Measurements from ENCODE around the gene DCLRE1C. TPM values are rescaled to one million over a fixed set of nuclear protein-coding genes. Genes with fewer than 3 reads are reported as not detected.
A peak's percentile ranks its signal among the peaks of the same experiment; 100 is the strongest.

DCLRE1C gene
- total and polyA plus RNA-seq, 2 donors (not counting 1 experiment from before 2014, with no cell fraction given) = 24.0 to 61.8 TPM

GRCh38 chr10:14953424-14954000 lies 384 bp downstream of the DCLRE1C start:
- Histone ChIP-seq H3K4me1 (ENCODE audit: control insufficient read depth in 2 of 2, insufficient read depth in 2 of 2, low read length in 2 of 2) (peaks cover 40 to 57% of the 10 kb centered on the region in 2 donors), H3K79me2 (ENCODE audit: control insufficient read depth, insufficient read depth, low read length) (peaks cover 51% of the 10 kb centered on the region), H3K36me3 (replicated peaks in 1 of 2; ENCODE audit: control extremely low read depth in 1 of 2, control insufficient read depth in 1 of 2, extremely low read depth in 1 of 2, insufficient read depth in 2 of 2, low read length in 1 of 2) (peaks cover 0 to 20% of the 10 kb centered on the region in 2 experiments), H3K27me3 (replicated peaks in 1 of 4; ENCODE audit: control extremely low read depth in 1 of 4, control insufficient read depth in 3 of 4, insufficient read depth in 4 of 4, low read length in 3 of 4) (no peaks in the 10 kb centered on the region), H3K4me2 (replicated peaks; ENCODE audit: low read depth, low read length, poor library complexity, severe bottlenecking) (peak overlapping the region; percentile 86), H3K4me3 (ENCODE audit: control extremely low read depth in 1 of 5, extremely low read depth in 1 of 5, insufficient read depth in 1 of 5, low read depth in 2 of 5, low read length in 4 of 5) (peak overlapping the region; percentile 74 to 89 (median 77)), H3K9me3 (ENCODE audit: control extremely low read depth in 1 of 3, control insufficient read depth in 2 of 3, insufficient read depth in 1 of 3, low read length in 2 of 3) (no peaks in the 10 kb centered on the region), H4K20me1 (ENCODE audit: control insufficient read depth, insufficient read depth, low read length, poor library complexity, severe bottlenecking) (peaks cover 28% of the 10 kb centered on the region), H2AFZ (ENCODE audit: insufficient read depth, low read depth, low read length, poor library complexity, severe bottlenecking) (peak overlapping the region; percentile 73), H3K27ac (ENCODE audit: low read length in 2 of 2) (peak overlapping the region; percentile 87 to 89), H3K9ac (ENCODE audit: low read length) (peak overlapping the region; percentile 70)
- intact Hi-C loops (cut with micrococcal nuclease) = loop anchor here (2.0 to 5.0 kb wide), 4 partner anchors 27 to 345 kb away; no protein-coding TSS in a partner anchor
- no peaks in the 10 kb centered on the region for H3K27me3 Mint-ChIP-seq
- ChIA-PET CTCF (interaction anchor here (0.6 to 1.6 kb wide), 8 partner anchors 18 to 455 kb away, joined by 3 to 5 read pairs (median 3); no protein-coding TSS in a partner anchor), POLR2A (interaction anchor here (0.6 to 2.0 kb wide), 5 partner anchors 9 to 116 kb away, joined by 3 to 9 read pairs (median 6); partner anchors contain the start of genes CDNF, HSPA14, MSANTD7 and SUV39H2)
- WGBS (ENCODE audit: insufficient coverage) = 0% methylated on average over 32 of the region's 32 CpGs
- no peak for DNase-seq
- peak; percentile 22 for ATAC-seq (ENCODE audit: low read depth)
- H3K9me3 Mint-ChIP-seq (ENCODE audit: insufficient read depth) = no peaks in the 10 kb centered on the region
- peaks cover 56% of the 10 kb centered on the region for H3K4me1 Mint-ChIP-seq
- TF ChIP-seq CTCF (IDR thresholded peaks at IDR 0.05) (no peak), EZH2 (IDR thresholded peaks at IDR 0.05; ENCODE audit: borderline replicate concordance, insufficient read depth, low read depth, low read length, poor library complexity, severe bottlenecking) (no peak)
- peak overlapping the region; percentile 96 for H3K4me3 Mint-ChIP-seq
- peak overlapping the region; percentile 97 for H3K27ac Mint-ChIP-seq

Measured in B cell (primary cell).